ENCODE measurements around the gene SMIM20. TPM values are rescaled to one million over a fixed set of nuclear protein-coding genes. Genes with fewer than 3 reads are reported as not detected.
A peak's percentile ranks its signal among the peaks of the same experiment; 100 is the strongest.
"Not testable (repeated sequence)": the region's sequence is repeated elsewhere in the genome, so short reads cannot be mapped to it uniquely, and the experiment has no call there.

Gene SMIM20
- 10 to 100 TPM; 28.3 to 61.6 (median 31.4) TPM for polyA plus RNA-seq

GRCh38 chr4:25913851-25914669 lies at the start of gene SMIM20:
SMIM20 (plus strand) TSS chr4:25914220; CDS start chr4:25914314, 94 bp downstream.
- H3K27ac ChIP-seq (ENCODE audit: low read depth, low read length): peak within 1 kb of the TSS; percentile 49
- 1% methylated on average over 55 to 57 of the region's 57 CpGs for WGBS, 3 donors

GRCh38 chr4:25865586-25865985 lies 48.4 kb upstream of the SMIM20 start:
- H3K27ac ChIP-seq (ENCODE audit: low read depth, low read length): no peak overlapping the region
- WGBS, 3 donors: 56 to 80% (median 77%) methylated on average over 3 to 4 of the region's 4 CpGs

- 88 to 94% (median 94%) methylated on average over 4 of the region's 4 CpGs for WGBS, 3 donors
- H3K27ac ChIP-seq (ENCODE audit: low read depth, low read length): not testable (repeated sequence)
These were observed 47.6 kb upstream of the SMIM20 start for GRCh38 chr4:25866401-25866800.

GRCh38 chr4:25867781-25868294 lies 46.2 kb upstream of the SMIM20 start:
- H3K27ac ChIP-seq (ENCODE audit: low read depth, low read length): no peak overlapping the region
- 68 to 75% (median 70%) methylated on average over 6 of the region's 6 CpGs for WGBS, 3 donors

GRCh38 chr4:25870081-25870480 lies 43.9 kb upstream of the SMIM20 start:
- no peak overlapping the region for H3K27ac ChIP-seq (ENCODE audit: low read depth, low read length)
- 89 to 97% (median 94%) methylated on average over 2 of the region's 2 CpGs for WGBS, 3 donors

GRCh38 chr4:25872851-25873631 lies 41.0 kb upstream of the SMIM20 start:
- no peak overlapping the region for H3K27ac ChIP-seq (ENCODE audit: low read depth, low read length)
- WGBS, 3 donors: 82 to 88% (median 83%) methylated on average over 13 of the region's 13 CpGs

GRCh38 chr4:25873632-25874129 lies 40.3 kb upstream of the SMIM20 start:
- no peak overlapping the region for H3K27ac ChIP-seq (ENCODE audit: low read depth, low read length)
- WGBS, 3 donors: 37 to 85% (median 84%) methylated on average over 7 of the region's 7 CpGs

GRCh38 chr4:25874655-25875054 lies 39.4 kb upstream of the SMIM20 start:
- 90 to 96% (median 93%) methylated on average over 3 of the region's 3 CpGs for WGBS, 3 donors
- no peak overlapping the region for H3K27ac ChIP-seq (ENCODE audit: low read depth, low read length)

- H3K27ac ChIP-seq (ENCODE audit: low read depth, low read length): no peak overlapping the region
- WGBS, 3 donors: 91 to 92% (median 92%) methylated on average over 7 of the region's 7 CpGs
These were observed 38.7 kb upstream of the SMIM20 start for GRCh38 chr4:25875281-25875745.

- 47 to 72% (median 59%) methylated on average over 9 of the region's 9 CpGs for WGBS, 3 donors
- H3K27ac ChIP-seq (ENCODE audit: low read depth, low read length): no peak overlapping the region
These were observed 35.3 kb upstream of the SMIM20 start for GRCh38 chr4:25878676-25879075.

GRCh38 chr4:25879091-25879584 lies 34.9 kb upstream of the SMIM20 start:
- H3K27ac ChIP-seq (ENCODE audit: low read depth, low read length): no peak overlapping the region
- WGBS, 3 donors: 85 to 96% (median 89%) methylated on average over 9 of the region's 9 CpGs

- WGBS, 3 donors: 96 to 98% (median 98%) methylated on average over 6 of the region's 6 CpGs
- no peak overlapping the region for H3K27ac ChIP-seq (ENCODE audit: low read depth, low read length)
These were observed 34.4 kb upstream of the SMIM20 start for GRCh38 chr4:25879587-25879986.

GRCh38 chr4:25879991-25880651 lies 33.9 kb upstream of the SMIM20 start:
- WGBS, 3 donors: 50 to 68% (median 55%) methylated on average over 7 of the region's 7 CpGs
- no peak overlapping the region for H3K27ac ChIP-seq (ENCODE audit: low read depth, low read length)

GRCh38 chr4:25881193-25881592 lies 32.8 kb upstream of the SMIM20 start:
- WGBS, 3 donors: 76 to 84% (median 82%) methylated on average over 4 of the region's 4 CpGs
- H3K27ac ChIP-seq (ENCODE audit: low read depth, low read length): no peak overlapping the region

GRCh38 chr4:25882226-25882625 lies 31.8 kb upstream of the SMIM20 start:
- H3K27ac ChIP-seq (ENCODE audit: low read depth, low read length): no peak overlapping the region
- 75 to 99% (median 81%) methylated on average over 4 of the region's 4 CpGs for WGBS, 3 donors

- no peak overlapping the region for H3K27ac ChIP-seq (ENCODE audit: low read depth, low read length)
- WGBS, 3 donors: 80 to 95% (median 89%) methylated on average over 2 of the region's 2 CpGs
These were observed 30.5 kb upstream of the SMIM20 start for GRCh38 chr4:25883565-25883964.

GRCh38 chr4:25884031-25884782 lies 29.8 kb upstream of the SMIM20 start:
- WGBS, 3 donors: 33 to 48% (median 43%) methylated on average over 5 of the region's 5 CpGs
- H3K27ac ChIP-seq (ENCODE audit: low read depth, low read length): no peak overlapping the region

GRCh38 chr4:25888781-25889180 lies 25.2 kb upstream of the SMIM20 start:
- H3K27ac ChIP-seq (ENCODE audit: low read depth, low read length): no peak overlapping the region
